SU-DHL-6 (cell line): ENCODE results near the gene PRPF6.

ENCODE experiments used
- EZH2phosphoT487 ChIP-seq: fragments of 200-600 bp; sonication (generic), shearing (Covaris generic); conservative IDR thresholded peaks from 2 replicates; pipeline ENCODE4 v1.6.1; 2018; ENCODE audit warnings: mild to moderate bottlenecking, antibody characterized with exemption, low read length, moderate library complexity, mixed read lengths
- TF ChIP-seq, protein P1 (sequence below): fragments of 200-600 bp; sonication (generic); IDR thresholded peaks from one replicate; pipeline ENCODE4 v1.5.1; 2017; ENCODE audit warnings: antibody characterized with exemption, mild to moderate bottlenecking, low read length, moderate library complexity; ENCODE audit not compliant: insufficient read depth, poor library complexity, severe bottlenecking

GRCh38 chr20:64062276-64062595, 81.3 kb downstream of the PRPF6 start:
- TF ChIP-seq, protein P1, sequence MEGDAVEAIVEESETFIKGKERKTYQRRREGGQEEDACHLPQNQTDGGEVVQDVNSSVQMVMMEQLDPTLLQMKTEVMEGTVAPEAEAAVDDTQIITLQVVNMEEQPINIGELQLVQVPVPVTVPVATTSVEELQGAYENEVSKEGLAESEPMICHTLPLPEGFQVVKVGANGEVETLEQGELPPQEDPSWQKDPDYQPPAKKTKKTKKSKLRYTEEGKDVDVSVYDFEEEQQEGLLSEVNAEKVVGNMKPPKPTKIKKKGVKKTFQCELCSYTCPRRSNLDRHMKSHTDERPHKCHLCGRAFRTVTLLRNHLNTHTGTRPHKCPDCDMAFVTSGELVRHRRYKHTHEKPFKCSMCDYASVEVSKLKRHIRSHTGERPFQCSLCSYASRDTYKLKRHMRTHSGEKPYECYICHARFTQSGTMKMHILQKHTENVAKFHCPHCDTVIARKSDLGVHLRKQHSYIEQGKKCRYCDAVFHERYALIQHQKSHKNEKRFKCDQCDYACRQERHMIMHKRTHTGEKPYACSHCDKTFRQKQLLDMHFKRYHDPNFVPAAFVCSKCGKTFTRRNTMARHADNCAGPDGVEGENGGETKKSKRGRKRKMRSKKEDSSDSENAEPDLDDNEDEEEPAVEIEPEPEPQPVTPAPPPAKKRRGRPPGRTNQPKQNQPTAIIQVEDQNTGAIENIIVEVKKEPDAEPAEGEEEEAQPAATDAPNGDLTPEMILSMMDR: no peak
- no peak for TF ChIP-seq EZH2phosphoT487
